Measurements from ENCODE around the gene PAX4.

The PAX4 gene

GRCh38 chr7:127566242-127566641, 51.7 kb downstream of the PAX4 start:
- TF ChIP-seq CTCF (IDR thresholded peaks at IDR 0.05; ENCODE audit: low read depth, low read length, missing control alignments), result no peak
- no peak overlapping the region for H3K4me3 ChIP-seq (replicated peaks; ENCODE audit: low read depth, low read length)
- no peak for DNase-seq (ENCODE audit: extremely low read depth, low read depth)
